A549 treated with AZD2906 at 1 μM for 4 hours (cell line): ENCODE measurements around the gene EPG5. TPM values are rescaled to one million over a fixed set of nuclear protein-coding genes. Genes with fewer than 3 reads are reported as not detected.

ENCODE experiments used
- total RNA-seq: library from RNA; stranded (reverse); fragments of 200-300 nt; extraction: Qiagen RNA extraction; gene quantifications from 5 replicates; pipeline ENCODE4 v1.2.3, GENCODE V29; 2022

EPG5 gene, protein sequence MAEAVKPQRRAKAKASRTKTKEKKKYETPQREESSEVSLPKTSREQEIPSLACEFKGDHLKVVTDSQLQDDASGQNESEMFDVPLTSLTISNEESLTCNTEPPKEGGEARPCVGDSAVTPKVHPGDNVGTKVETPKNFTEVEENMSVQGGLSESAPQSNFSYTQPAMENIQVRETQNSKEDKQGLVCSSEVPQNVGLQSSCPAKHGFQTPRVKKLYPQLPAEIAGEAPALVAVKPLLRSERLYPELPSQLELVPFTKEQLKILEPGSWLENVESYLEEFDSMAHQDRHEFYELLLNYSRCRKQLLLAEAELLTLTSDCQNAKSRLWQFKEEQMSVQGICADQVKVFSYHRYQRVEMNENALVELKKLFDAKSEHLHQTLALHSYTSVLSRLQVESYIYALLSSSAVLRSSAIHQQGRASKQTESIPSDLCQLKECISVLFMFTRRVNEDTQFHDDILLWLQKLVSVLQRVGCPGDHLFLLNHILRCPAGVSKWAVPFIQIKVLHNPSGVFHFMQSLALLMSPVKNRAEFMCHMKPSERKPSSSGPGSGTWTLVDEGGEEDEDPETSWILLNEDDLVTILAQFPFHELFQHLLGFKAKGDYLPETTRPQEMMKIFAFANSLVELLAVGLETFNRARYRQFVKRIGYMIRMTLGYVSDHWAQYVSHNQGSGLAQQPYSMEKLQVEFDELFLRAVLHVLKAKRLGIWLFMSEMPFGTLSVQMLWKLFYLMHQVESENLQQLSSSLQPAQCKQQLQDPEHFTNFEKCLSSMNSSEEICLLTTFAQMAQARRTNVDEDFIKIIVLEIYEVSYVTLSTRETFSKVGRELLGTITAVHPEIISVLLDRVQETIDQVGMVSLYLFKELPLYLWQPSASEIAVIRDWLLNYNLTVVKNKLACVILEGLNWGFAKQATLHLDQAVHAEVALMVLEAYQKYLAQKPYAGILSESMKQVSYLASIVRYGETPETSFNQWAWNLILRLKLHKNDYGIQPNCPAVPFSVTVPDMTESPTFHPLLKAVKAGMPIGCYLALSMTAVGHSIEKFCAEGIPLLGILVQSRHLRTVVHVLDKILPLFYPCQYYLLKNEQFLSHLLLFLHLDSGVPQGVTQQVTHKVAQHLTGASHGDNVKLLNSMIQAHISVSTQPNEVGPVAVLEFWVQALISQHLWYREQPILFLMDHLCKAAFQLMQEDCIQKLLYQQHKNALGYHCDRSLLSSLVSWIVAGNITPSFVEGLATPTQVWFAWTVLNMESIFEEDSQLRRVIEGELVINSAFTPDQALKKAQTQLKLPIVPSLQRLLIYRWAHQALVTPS (N-terminal part only)
- 3.7 to 4.5 TPM (median 3.9 TPM) in 5 replicates for total RNA-seq

DNA sequence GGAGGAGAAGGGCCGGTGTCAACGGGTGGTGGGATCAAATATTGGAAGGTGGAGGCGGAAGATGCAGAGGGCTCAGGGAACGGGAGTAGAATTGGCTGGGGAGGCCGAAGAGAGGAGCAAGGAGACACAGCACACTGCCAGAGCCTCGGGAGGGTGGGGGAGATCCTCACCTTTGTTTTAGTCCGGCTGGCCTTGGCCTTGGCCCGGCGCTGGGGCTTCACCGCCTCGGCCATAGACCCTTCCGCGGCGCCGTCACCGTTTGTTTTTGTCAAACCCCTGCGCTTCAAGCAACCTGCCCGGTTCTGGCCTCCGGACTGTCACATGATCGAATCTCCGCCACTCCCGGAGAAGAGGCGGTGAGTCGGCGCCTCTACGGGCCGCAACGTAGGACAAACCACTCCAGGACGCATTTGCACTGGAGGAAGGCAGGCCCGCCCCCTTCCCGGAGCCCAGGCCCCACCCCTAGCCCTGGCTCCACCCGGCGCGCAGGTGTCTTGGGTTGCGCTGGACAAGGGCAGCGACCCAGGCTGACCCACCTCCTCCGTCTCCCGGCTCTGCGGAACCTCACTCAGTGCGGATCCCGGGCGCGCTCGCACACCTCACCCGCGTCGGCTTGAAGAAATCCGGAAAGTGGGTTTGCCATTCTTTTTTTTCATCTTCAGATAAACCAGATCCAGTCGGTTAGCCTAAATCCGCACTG, at the start of gene EPG5:
EPG5 (minus strand) TSS at position 323 of the 700 bp plus-strand sequence; CDS start at position 233, 90 bp downstream.

DNA sequence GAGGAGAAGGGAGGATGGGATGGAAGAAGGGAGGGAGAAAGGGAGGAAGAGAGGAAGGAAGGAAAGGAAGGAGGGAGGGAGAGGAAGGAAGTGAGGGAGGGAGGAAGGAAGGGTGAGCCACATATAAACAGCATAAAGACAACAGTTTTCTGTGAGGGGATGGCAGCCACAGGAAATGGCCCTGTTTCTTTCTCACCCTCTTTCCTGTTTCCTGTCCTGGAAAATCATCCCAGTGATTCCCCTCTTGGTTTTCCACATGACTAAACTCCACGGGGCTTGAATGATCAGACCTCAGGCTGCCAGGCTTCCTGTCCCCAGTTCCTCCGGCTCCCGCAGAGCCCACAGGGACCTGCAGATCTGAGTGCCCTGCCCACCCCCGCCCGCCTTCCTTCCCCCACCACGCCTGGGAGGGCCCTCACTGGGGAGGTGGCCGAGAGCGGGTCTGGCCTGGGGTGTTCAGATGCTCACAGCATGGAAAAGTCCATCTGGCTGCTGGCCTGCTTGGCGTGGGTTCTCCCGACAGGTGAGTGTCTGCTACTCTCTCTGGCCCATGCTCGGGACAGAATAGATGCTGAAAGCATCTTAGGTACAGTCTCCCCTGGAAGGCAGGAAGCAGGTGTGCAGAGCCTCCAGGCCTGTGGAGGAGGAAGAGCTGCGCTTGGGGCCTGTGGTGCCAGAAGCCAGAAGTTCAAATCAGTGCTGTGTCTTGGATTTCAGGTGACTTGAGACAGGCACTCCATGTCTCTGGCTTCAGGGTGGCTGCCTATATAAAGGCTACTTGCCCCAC, 141.7 kb downstream of the EPG5 start, which contains the start of gene SIGLEC15:
SIGLEC15 (plus strand) TSS at position 418 of the 787 bp plus-strand sequence; CDS start at position 472, 54 bp downstream.

Other genes starting within 250 kb of the EPG5 start
- 0.14 TPM in 1 of 5 replicates, not detected in the others for gene SLC14A1, start 243.1 kb downstream of the EPG5 start, total RNA-seq
- gene SIGLEC15, start 141.7 kb downstream of the EPG5 start, total RNA-seq: 0.03 to 0.06 TPM in 2 of 5 replicates, not detected in the others
- 0.16 to 0.31 TPM (median 0.21 TPM) in 5 replicates for gene PSTPIP2, start 104.9 kb upstream of the EPG5 start, total RNA-seq
- gene ATP5F1A, start 131.0 kb upstream of the EPG5 start, total RNA-seq: 302 to 341 TPM (median 312 TPM) in 5 replicates
- gene HAUS1, start 137.1 kb upstream of the EPG5 start, total RNA-seq: 32.2 to 49.7 TPM (median 35.1 TPM) in 5 replicates